GM12872 (cell line): Measurements from ENCODE around the gene KRIT1.

Source experiments
- TF ChIP-seq, protein P1 (sequence below): IDR thresholded peaks from 3 replicates; pipeline ENCODE4 v1.5.1; 2011; ENCODE audit warnings: low read depth, mild to moderate bottlenecking, low read length, moderate library complexity; ENCODE audit not compliant: insufficient read depth

Gene KRIT1

DNA sequence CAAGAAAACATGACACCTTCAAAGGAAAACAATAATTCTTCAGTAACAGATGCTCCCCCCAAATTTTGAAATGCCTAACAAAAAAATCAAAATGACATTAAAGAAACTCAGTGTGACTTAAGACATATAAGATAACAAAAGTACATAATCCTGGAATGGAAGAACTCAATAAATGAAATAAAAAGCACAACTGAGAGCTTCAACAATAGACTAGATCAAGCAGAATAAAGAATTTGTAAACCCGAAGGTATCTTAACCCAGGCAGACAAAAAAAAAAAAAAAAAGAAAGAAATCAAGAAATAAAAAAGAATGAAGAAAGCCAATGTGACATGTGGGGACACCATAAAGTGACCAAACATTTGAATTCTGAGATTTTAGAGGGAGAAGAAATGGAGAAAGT is 39.0 kb downstream of the KRIT1 start:
- TF ChIP-seq, protein P1, sequence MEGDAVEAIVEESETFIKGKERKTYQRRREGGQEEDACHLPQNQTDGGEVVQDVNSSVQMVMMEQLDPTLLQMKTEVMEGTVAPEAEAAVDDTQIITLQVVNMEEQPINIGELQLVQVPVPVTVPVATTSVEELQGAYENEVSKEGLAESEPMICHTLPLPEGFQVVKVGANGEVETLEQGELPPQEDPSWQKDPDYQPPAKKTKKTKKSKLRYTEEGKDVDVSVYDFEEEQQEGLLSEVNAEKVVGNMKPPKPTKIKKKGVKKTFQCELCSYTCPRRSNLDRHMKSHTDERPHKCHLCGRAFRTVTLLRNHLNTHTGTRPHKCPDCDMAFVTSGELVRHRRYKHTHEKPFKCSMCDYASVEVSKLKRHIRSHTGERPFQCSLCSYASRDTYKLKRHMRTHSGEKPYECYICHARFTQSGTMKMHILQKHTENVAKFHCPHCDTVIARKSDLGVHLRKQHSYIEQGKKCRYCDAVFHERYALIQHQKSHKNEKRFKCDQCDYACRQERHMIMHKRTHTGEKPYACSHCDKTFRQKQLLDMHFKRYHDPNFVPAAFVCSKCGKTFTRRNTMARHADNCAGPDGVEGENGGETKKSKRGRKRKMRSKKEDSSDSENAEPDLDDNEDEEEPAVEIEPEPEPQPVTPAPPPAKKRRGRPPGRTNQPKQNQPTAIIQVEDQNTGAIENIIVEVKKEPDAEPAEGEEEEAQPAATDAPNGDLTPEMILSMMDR, result no peak

DNA sequence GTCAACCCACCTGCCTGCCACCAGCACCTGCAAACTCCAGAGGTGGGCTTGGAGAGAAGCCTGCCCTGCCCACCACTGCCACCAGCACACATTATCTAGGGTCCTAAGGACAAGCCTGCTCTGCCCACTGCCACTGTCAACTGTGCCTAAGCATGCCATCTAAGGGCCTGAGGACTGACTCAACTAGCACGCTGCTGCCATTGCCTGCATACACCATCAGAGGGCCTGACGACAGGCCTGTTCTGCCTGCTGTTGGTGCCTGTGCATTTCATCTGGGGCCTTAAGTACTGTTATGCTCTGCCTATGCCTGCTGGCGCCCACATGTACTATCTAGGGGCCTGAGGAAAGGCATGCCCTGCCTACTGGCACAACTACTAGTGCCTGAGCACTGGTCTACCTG is 39.7 kb downstream of the KRIT1 start:
- TF ChIP-seq, protein P1, result no peak

DNA sequence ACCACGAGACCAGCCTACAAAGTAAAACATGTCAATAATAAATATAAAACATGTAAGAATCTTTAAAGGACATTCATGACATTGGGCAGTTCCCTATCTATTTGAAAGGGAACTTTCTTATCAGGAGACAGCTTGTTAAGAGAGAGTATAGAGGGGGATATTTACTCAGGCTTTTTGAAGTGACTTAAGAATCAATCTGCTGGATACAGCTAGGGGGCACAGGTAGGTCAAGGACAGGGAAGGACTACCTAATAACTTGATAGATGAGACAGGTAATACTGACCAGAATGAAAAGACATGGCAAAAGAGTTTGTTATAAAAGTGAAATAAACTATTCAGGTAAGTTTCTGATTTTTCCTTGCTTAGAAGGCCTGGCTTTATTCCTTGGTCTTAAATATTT is 44.9 kb downstream of the KRIT1 start:
- TF ChIP-seq, protein P1, result no peak

DNA sequence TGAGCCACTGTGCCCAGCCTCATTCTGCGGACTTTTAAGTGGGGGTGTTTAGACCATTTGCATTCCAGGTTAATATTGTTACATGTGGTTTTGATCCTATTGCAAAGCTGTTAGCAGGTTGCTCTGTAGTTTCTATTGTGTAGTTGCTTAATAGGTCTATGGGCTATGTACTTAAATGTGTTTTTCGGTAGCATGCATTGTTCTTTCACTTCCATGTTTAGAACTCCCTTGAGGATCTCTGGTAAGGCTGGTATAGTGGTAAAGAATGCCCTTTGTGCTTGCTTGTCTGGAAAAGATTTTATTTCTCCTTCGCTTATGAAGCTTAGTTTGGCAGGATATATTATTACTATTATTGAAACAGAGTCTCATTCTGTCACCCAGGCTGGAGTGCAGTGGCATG is 53.4 kb downstream of the KRIT1 start:
- TF ChIP-seq, protein P1, result no peak

DNA sequence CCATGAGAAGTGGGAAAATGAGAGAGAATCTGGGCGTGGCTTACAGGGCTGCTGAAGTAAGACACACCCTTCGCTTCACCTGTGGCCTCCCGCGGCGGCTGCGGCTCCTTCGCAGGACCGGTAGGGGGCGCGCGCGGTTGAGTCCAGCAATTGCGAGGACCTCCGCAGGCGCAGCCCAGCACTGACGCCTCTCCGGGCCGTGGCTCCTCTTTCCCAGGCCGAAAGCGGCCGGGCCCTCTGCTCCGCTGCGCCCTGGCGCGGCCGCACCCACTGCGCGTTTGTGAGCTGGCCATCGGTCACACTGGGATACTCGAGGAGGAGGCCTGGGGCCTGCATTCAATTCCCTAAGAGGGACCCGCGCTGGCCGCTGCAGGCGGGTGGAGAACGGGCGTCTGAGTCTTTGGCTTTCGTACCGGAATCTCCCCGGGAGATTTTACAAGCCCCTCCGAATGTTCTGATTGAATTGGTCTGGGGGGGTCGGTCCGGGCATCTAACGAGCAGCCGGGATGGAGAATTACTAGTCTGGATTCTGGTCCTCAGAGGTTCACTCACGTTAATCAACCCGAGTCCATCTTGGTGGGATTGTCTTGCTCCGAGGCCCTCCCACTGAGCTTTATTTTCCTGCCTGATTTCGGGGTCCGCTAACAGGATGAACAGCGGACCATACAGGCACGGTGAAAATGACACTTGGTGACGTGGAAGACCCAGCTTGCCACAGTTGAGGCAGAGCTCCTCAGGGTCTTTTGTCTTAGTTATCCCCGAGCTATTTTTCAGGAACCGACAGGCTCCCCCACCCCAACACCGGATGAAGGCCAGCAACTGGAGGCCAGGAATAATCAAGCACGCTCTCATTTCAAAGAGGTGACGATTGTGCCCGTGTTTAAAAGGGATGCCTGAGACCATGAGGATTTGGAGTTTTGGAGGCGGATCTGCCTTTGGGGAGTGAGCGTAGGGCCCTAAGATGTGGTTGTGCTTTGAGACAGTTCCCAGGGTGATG is 66.5 kb downstream of the KRIT1 start, which contains the start of gene LRRD1:
Gene LRRD1, minus strand, starts transcription at position 215 of the 997 bp plus-strand sequence. CDS start 13,940 bp downstream, outside the sequence.
- TF ChIP-seq, protein P1, result peak; percentile 95

DNA sequence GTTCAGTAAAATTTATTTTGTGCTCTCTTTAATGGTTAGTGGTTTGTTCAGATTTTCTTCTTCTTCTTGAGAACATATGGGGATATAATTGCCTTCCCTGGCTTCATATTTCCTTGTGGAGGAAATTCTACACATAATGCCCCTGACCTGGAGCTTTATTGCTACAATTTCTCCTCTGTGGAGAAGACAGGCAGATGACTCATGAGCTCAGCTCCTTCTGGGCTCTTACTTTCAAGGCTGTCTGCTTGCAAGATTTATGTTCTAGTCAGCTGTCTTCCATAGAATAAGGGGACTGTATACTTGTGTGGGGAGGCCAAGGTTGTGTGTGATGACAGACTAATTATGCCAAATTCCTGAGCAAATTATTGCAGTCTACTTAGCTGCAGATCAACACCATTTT is 68.4 kb downstream of the KRIT1 start:
- TF ChIP-seq, protein P1, result no peak

DNA sequence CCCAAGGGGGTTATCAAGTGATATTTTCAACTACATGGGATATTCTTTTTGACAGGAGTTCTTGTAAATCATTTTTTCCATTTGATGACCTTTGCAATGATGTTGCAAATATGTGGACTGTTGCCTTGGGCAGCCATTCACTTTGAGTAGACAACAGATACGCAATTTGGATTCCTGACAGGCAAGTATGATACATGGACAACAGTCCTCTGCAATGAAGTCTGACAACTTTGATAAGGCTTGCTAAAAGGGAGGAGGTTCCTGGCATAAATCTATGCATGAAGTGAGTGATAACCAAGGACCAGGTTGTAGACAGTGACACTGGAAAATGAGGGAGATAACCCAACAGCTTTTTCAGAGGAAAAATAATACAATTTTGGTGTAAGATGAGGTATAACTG is 84.4 kb downstream of the KRIT1 start:
- TF ChIP-seq, protein P1, result no peak
